K562 (cell line): Measurements from ENCODE around the gene ZSWIM3. TPM values are rescaled to one million over a fixed set of nuclear protein-coding genes. Genes with fewer than 3 reads are reported as not detected.

Experiments
- ARNT ChIP-seq, 2 experiments: fragments of 450-650 bp; IDR thresholded peaks; 2 replicates each; pipeline ENCODE4 v1.6.1; 2016; ENCODE audit warnings: mild to moderate bottlenecking in 1 of 2
- CHD4 ChIP-seq: fragments of 200-600 bp; sonication (generic); IDR thresholded peaks from 3 replicates; pipeline ENCODE4 v1.6.1; 2012; ENCODE audit warnings: low read depth, mild to moderate bottlenecking, mixed read lengths, low read length, inconsistent platforms; ENCODE audit not compliant: insufficient read depth, insufficient replicate concordance, poor library complexity, severe bottlenecking
- MCM5 ChIP-seq: fragments of 450-650 bp; IDR thresholded peaks from 2 replicates; pipeline ENCODE4 v1.6.1; 2016; ENCODE audit warnings: low read depth
- MTF1 ChIP-seq: fragments of 250-450 bp; sonication (Bioruptor Pico); IDR thresholded peaks from 2 replicates; pipeline ENCODE4 v1.9.0; 2021; ENCODE audit warnings: moderate library complexity, mild to moderate bottlenecking, inconsistent platforms, borderline replicate concordance
- POLR2G ChIP-seq: fragments of 200-400 bp; formaldehyde crosslinking; IDR thresholded peaks from 2 replicates; pipeline ENCODE4 v1.6.1; 2017; ENCODE audit warnings: low read depth, mild to moderate bottlenecking, antibody characterized with exemption, low read length, moderate library complexity
- RBFOX2 ChIP-seq: fragments of 200-400 bp; formaldehyde crosslinking; IDR thresholded peaks from 2 replicates; pipeline ENCODE4 v1.6.1; 2017; ENCODE audit warnings: low read depth, mild to moderate bottlenecking, low read length, moderate library complexity
- RCOR1 ChIP-seq, 2 experiments: IDR thresholded peaks; 2 replicates each; pipeline ENCODE4 v1.6.1; 2012; ENCODE audit warnings: low read depth in 2 of 2, low read length in 2 of 2, borderline replicate concordance in 1 of 2, improper control_type of control experiment in 1 of 2
- ZFP30 ChIP-seq: fragments of 250-450 bp; sonication (Bioruptor Pico); IDR thresholded peaks from 2 replicates; pipeline ENCODE4 v1.8.0; 2022; ENCODE audit warnings: moderate library complexity, mild to moderate bottlenecking, inconsistent platforms, borderline replicate concordance
- ZFP36 ChIP-seq: fragments of 150-350 bp; IDR thresholded peaks from 2 replicates; pipeline ENCODE4 v1.6.1; 2018; ENCODE audit warnings: low read length, low read depth; ENCODE audit not compliant: partially characterized antibody
- ZZZ3 ChIP-seq: fragments of 450-650 bp; IDR thresholded peaks from 2 replicates; pipeline ENCODE4 v1.6.1; 2016; ENCODE audit warnings: antibody characterized with exemption, mild to moderate bottlenecking, moderate library complexity
- polyA plus RNA-seq, 8 experiments: library from polyadenylated mRNA; depleted of rRNA in 4 of 8; stranded (reverse) in 5 of 8; unstranded in 3 of 8; fragments of >200 nt; fragmentation: Nextera tagmentation in 2 of 8; fragmentation: Illumina TruSeq in 1 of 8; extraction: Ambion mirVana in 2 of 8; extraction: Trizol in 1 of 8; gene quantifications; 2 replicates each; pipeline versions ENCODE4 v1.2.1 to v1.2.3, GENCODE V29; 2011 to 2014; ENCODE audit warnings: inconsistent platforms in 1 of 8, missing spikeins in 1 of 8
- total RNA-seq, 7 experiments: library from RNA; depleted of rRNA in 6 of 7; stranded (reverse); fragments of >200 nt in 6 of 7; fragmentation: Illumina TruSeq in 2 of 7; extraction: Trizol in 2 of 7; gene quantifications; 2 replicates each; pipeline versions ENCODE4 v1.2.1 to v1.2.3, GENCODE V29; 2011 to 2021; ENCODE audit warnings: low replicate concordance in 1 of 7
- TF ChIP-seq, protein P1 (sequence below), 2 experiments: fragments of 450-650 bp in 1 of 2; sonication (generic) in 1 of 2; formaldehyde crosslinking in 1 of 2; IDR thresholded peaks; 2 replicates each; pipeline versions ENCODE4 v1.7.1 to v1.9.0; 2016 to 2022; ENCODE audit warnings: inconsistent platforms in 1 of 2, mild to moderate bottlenecking in 1 of 2, missing genetic modification reagents in 1 of 2

ZSWIM3 gene
- total and polyA plus RNA-seq, 9 of the 15 experiments (the other 6 are each of a cell fraction or from before 2014, with no cell fraction given) = 1.7 to 4.3 (median 2.9) TPM

- TF ChIP-seq, protein P1, sequence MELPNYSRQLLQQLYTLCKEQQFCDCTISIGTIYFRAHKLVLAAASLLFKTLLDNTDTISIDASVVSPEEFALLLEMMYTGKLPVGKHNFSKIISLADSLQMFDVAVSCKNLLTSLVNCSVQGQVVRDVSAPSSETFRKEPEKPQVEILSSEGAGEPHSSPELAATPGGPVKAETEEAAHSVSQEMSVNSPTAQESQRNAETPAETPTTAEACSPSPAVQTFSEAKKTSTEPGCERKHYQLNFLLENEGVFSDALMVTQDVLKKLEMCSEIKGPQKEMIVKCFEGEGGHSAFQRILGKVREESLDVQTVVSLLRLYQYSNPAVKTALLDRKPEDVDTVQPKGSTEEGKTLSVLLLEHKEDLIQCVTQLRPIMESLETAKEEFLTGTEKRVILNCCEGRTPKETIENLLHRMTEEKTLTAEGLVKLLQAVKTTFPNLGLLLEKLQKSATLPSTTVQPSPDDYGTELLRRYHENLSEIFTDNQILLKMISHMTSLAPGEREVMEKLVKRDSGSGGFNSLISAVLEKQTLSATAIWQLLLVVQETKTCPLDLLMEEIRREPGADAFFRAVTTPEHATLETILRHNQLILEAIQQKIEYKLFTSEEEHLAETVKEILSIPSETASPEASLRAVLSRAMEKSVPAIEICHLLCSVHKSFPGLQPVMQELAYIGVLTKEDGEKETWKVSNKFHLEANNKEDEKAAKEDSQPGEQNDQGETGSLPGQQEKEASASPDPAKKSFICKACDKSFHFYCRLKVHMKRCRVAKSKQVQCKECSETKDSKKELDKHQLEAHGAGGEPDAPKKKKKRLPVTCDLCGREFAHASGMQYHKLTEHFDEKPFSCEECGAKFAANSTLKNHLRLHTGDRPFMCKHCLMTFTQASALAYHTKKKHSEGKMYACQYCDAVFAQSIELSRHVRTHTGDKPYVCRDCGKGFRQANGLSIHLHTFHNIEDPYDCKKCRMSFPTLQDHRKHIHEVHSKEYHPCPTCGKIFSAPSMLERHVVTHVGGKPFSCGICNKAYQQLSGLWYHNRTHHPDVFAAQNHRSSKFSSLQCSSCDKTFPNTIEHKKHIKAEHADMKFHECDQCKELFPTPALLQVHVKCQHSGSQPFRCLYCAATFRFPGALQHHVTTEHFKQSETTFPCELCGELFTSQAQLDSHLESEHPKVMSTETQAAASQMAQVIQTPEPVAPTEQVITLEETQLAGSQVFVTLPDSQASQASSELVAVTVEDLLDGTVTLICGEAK (IDR thresholded peaks at IDR 0.05) = no peak
- TF ChIP-seq, protein P1 (CRISPR knock-in tag; IDR thresholded peaks at IDR 0.05) = no peak
- TF ChIP-seq ZFP30 (CRISPR knock-in tag) (no peak), MCM5 (no peak), CHD4 (no peak), RCOR1 (IDR thresholded peaks at IDR 0.05; ENCODE audit: borderline replicate concordance in 1 of 2, low read depth in 2 of 2, low read length in 2 of 2) (peak; percentile 42 to 81; a peak in 3 of 4 replicates), ZZZ3 (no peak), MTF1 (CRISPR knock-in tag) (no peak), POLR2G (peak; percentile 80), ZFP36 (no peak), RBFOX2 (peak; percentile 85), ARNT (IDR thresholded peaks at IDR 0.05) (no peak)
These were observed 53.5 kb downstream of the ZSWIM3 start (continued) for GRCh38 chr20:45910670-45911485.
